ENCODE data around the gene METAP1D. TPM values are rescaled to one million over a fixed set of nuclear protein-coding genes. Genes with fewer than 3 reads are reported as not detected.

The METAP1D gene
- total and polyA plus RNA-seq, 2 experiments from 2014 or later, result 4.1 to 6.9 TPM

- Histone ChIP-seq H3K4me3 (no peak overlapping the region), H3K4me2 (ENCODE audit: unreplicated experiment) (no peak overlapping the region), H3K36me3 (ENCODE audit: low read depth) (no peaks in the 10 kb centered on the region), H3F3A (ENCODE audit: insufficient read depth) (peaks cover 5% of the 10 kb centered on the region; the same call in 1 of the 2 replicates), H3K9me2 (ENCODE audit: insufficient read depth) (no peaks in the 10 kb centered on the region), H3K79me2 (ENCODE audit: insufficient read depth) (peaks cover 35% of the 10 kb centered on the region), H3K27me3 (replicated peaks; ENCODE audit: insufficient read depth) (peaks cover 11% of the 10 kb centered on the region; the same call in 1 of the 2 replicates), H3K9ac (no peak overlapping the region), H3K4me1 (ENCODE audit: insufficient read depth) (peaks cover 11% of the 10 kb centered on the region; the same call in 1 of the 2 replicates), H3K9me3 (ENCODE audit: low read depth) (no peaks in the 10 kb centered on the region), H2AFZ (no peak overlapping the region), H4K20me1 (ENCODE audit: insufficient read depth) (no peaks in the 10 kb centered on the region), H3K27ac (no peak overlapping the region)
- DNase-seq, result no peak
- in situ Hi-C loops (cut with MboI), result no loop called here
- TF ChIP-seq EZH2 (IDR thresholded peaks at IDR 0.05; ENCODE audit: insufficient read depth, poor library complexity, severe bottlenecking), result no peak
- TF ChIP-seq EZH2phosphoT487 (IDR thresholded peaks at IDR 0.05; ENCODE audit: insufficient read depth, low read depth), result no peak
- 59 to 65% methylated on average over 12 to 13 of the region's 13 CpGs for WGBS, 2 experiments (ENCODE audit: low coverage in 1 of 2, low lambda C conversion rate in 2 of 2, missing lambda C conversion rate in 2 of 2)
These were observed 91.4 kb downstream of the METAP1D start for GRCh38 chr2:172091000-172091641.

DNA sequence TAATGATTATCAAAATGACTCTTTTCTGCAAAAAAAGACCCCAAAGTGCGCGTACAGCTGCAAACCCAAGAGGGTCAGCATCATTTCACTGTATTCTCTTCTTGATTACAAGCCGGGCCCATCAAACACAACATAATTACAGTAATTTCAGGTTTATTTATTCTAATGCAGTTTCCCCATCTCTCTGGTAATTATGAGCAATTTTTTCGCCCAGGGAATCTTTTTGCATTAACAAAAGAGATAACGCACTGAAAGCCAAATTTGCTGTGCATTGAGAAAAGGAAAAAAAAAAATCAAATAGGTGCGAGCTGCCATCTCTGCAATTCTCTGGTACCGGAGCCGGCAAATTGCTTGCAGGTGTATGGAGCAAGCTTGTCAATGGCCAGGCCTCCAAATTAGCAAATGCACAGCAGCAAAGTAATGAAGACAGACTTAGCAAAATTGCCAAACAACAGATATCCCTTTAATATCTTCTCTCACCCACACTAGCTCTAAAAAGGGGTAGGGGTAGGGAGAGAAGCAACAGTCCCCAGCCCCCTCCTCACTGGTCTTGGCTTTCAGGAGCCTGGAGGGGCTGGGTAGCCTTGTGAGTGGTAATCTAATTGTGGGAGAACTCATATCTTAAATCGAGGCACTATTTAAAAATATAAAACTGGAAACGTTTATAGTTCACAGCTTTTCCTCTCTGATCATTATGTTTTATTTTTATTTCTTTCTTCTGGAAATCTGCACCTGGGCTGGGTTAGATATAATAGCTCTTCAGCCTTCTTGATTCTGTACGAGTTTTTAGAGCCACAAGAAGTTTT lies 92.2 kb downstream of the METAP1D start:
- H3K9me3 ChIP-seq (ENCODE audit: low read depth), result no peaks in the 10 kb centered on the region
- no peak overlapping the region for H3K4me3 ChIP-seq
- H3F3A ChIP-seq (ENCODE audit: insufficient read depth), result peaks cover 5% of the 10 kb centered on the region; the same call in 1 of the 2 replicates
- in situ Hi-C loops (cut with MboI), result no loop called here
- H3K27ac ChIP-seq, result no peak overlapping the region
- no peak overlapping the region for H2AFZ ChIP-seq
- no peak overlapping the region for H3K9ac ChIP-seq
- H3K27me3 ChIP-seq (replicated peaks; ENCODE audit: insufficient read depth), result peaks cover 11% of the 10 kb centered on the region; the same call in 1 of the 2 replicates
- no peak for DNase-seq
- TF ChIP-seq EZH2 (IDR thresholded peaks at IDR 0.05; ENCODE audit: insufficient read depth, poor library complexity, severe bottlenecking), result no peak
- no peak overlapping the region for H3K4me2 ChIP-seq (ENCODE audit: unreplicated experiment)
- WGBS, 2 experiments (ENCODE audit: low coverage in 1 of 2, low lambda C conversion rate in 2 of 2, missing lambda C conversion rate in 2 of 2), result 74 to 76% methylated on average over 11 of the region's 11 CpGs
- H3K4me1 ChIP-seq (ENCODE audit: insufficient read depth), result peaks cover 18% of the 10 kb centered on the region
- H4K20me1 ChIP-seq (ENCODE audit: insufficient read depth), result no peaks in the 10 kb centered on the region
- no peaks in the 10 kb centered on the region for H3K36me3 ChIP-seq (ENCODE audit: low read depth)
- H3K9me2 ChIP-seq (ENCODE audit: insufficient read depth), result no peaks in the 10 kb centered on the region
- peaks cover 27% of the 10 kb centered on the region for H3K79me2 ChIP-seq (ENCODE audit: insufficient read depth)

GRCh38 chr2:172092716-172093415 lies 93.1 kb downstream of the METAP1D start:
- H3K27ac ChIP-seq, result no peak overlapping the region
- H3K4me3 ChIP-seq, result no peak overlapping the region
- TF ChIP-seq EZH2 (IDR thresholded peaks at IDR 0.05; ENCODE audit: insufficient read depth, poor library complexity, severe bottlenecking) (no peak), EZH2phosphoT487 (IDR thresholded peaks at IDR 0.05; ENCODE audit: insufficient read depth, low read depth) (no peak)

More at GRCh38 chr2:172092716-172093415, 93.1 kb downstream of the METAP1D start:
- H3K9me2 ChIP-seq (ENCODE audit: insufficient read depth), result no peaks in the 10 kb centered on the region
- peaks cover 12% of the 10 kb centered on the region for H3F3A ChIP-seq (ENCODE audit: insufficient read depth)
- H3K4me1 ChIP-seq (ENCODE audit: insufficient read depth), result peaks cover 25% of the 10 kb centered on the region
- in situ Hi-C loops (cut with MboI), result no loop called here
- peaks cover 11% of the 10 kb centered on the region; the same call in 1 of the 2 replicates for H3K27me3 ChIP-seq (replicated peaks; ENCODE audit: insufficient read depth)
- no peaks in the 10 kb centered on the region for H4K20me1 ChIP-seq (ENCODE audit: insufficient read depth)
- no peaks in the 10 kb centered on the region for H3K9me3 ChIP-seq (ENCODE audit: low read depth)
- H3K4me2 ChIP-seq (ENCODE audit: unreplicated experiment), result peak overlapping the region; percentile 99
- H2AFZ ChIP-seq, result 0 out of 2 replicates have a peak overlapping the region, but pooled peaks have one; percentile 9
- no peak for DNase-seq
- no peak overlapping the region for H3K9ac ChIP-seq
- H3K36me3 ChIP-seq (ENCODE audit: low read depth), result no peaks in the 10 kb centered on the region
- peaks cover 18% of the 10 kb centered on the region for H3K79me2 ChIP-seq (ENCODE audit: insufficient read depth)
- 41 to 42% methylated on average over 15 to 19 of the region's 19 CpGs for WGBS, 2 experiments (ENCODE audit: low coverage in 1 of 2, low lambda C conversion rate in 2 of 2, missing lambda C conversion rate in 2 of 2)

All from GM23248 (cell line).